H9 (cell line): ENCODE measurements around the gene NCKAP5. TPM values are rescaled to one million over a fixed set of nuclear protein-coding genes. Genes with fewer than 3 reads are reported as not detected.

ENCODE experiments used
- DNase-seq: peaks from one replicate; pipeline ENCODE4 v3.0.0-alpha.2; 2017
- H2AFZ ChIP-seq: one replicate; pipeline ENCODE4 v1.6.1; 2013; ENCODE audit warnings: mild to moderate bottlenecking, low read length, control low read depth, moderate library complexity
- H2AK5ac ChIP-seq: 2 replicates; pipeline ENCODE4 v1.6.1; 2013; ENCODE audit warnings: low read length, control low read depth, mixed read lengths; ENCODE audit not compliant: insufficient read length
- H2BK120ac ChIP-seq: one replicate; pipeline ENCODE4 v1.6.1; 2013; ENCODE audit warnings: low read depth, mild to moderate bottlenecking, low read length, control low read depth, inconsistent platforms; ENCODE audit not compliant: poor library complexity, severe bottlenecking
- H2BK12ac ChIP-seq: 2 replicates; pipeline ENCODE4 v1.6.1; 2013; ENCODE audit warnings: low read length, control low read depth, mixed read lengths, low read depth; ENCODE audit not compliant: insufficient read length
- H2BK15ac ChIP-seq: 2 replicates; pipeline ENCODE4 v1.6.1; 2013; ENCODE audit warnings: low read depth, low read length, control low read depth
- H2BK20ac ChIP-seq: one replicate; pipeline ENCODE4 v1.6.1; 2013; ENCODE audit warnings: low read depth, mild to moderate bottlenecking, low read length, control low read depth, inconsistent platforms; ENCODE audit not compliant: poor library complexity, severe bottlenecking
- H2BK5ac ChIP-seq: 2 replicates; pipeline ENCODE4 v1.6.1; 2013; ENCODE audit warnings: low read length, control low read depth, mixed read lengths; ENCODE audit not compliant: insufficient read length
- H3K14ac ChIP-seq: 2 replicates; pipeline ENCODE4 v1.6.1; 2013; ENCODE audit warnings: low read length, control low read depth; ENCODE audit not compliant: insufficient read depth
- H3K18ac ChIP-seq: 2 replicates; pipeline ENCODE4 v1.6.1; 2013; ENCODE audit warnings: low read depth, mild to moderate bottlenecking, mixed read lengths, low read length, control low read depth; ENCODE audit not compliant: insufficient read length
- H3K23ac ChIP-seq: 2 replicates; pipeline ENCODE4 v1.6.1; 2013; ENCODE audit warnings: low read length, control low read depth, mixed read lengths, low read depth; ENCODE audit not compliant: insufficient read length
- H3K23me2 ChIP-seq: 2 replicates; pipeline ENCODE4 v1.6.1; 2013; ENCODE audit warnings: low read depth, mild to moderate bottlenecking, mixed read lengths, low read length, control low read depth; ENCODE audit not compliant: insufficient read length, poor library complexity, severe bottlenecking
- H3K27ac ChIP-seq: 2 replicates; pipeline ENCODE4 v1.5.1; 2013; ENCODE audit warnings: low read length, control low read depth, mixed read lengths, low read depth; ENCODE audit not compliant: insufficient read length
- H3K27me3 ChIP-seq: 2 replicates; pipeline ENCODE4 v1.6.1; 2013; ENCODE audit warnings: low read length, control low read depth, inconsistent platforms; ENCODE audit not compliant: insufficient read depth
- H3K4ac ChIP-seq: 2 replicates; pipeline ENCODE4 v1.6.1; 2013; ENCODE audit warnings: low read depth, mild to moderate bottlenecking, control low read depth, inconsistent platforms, low read length, moderate library complexity
- H3K4me1 ChIP-seq: 2 replicates; pipeline ENCODE4 v1.6.1; 2013; ENCODE audit warnings: low read length, control low read depth, inconsistent platforms; ENCODE audit not compliant: insufficient read depth
- H3K4me2 ChIP-seq: 2 replicates; pipeline ENCODE4 v1.6.1; 2013; ENCODE audit warnings: low read length, control low read depth, mixed read lengths; ENCODE audit not compliant: insufficient read length, insufficient read depth
- H3K56ac ChIP-seq: 2 replicates; pipeline ENCODE4 v1.6.1; 2013; ENCODE audit warnings: low read depth, mild to moderate bottlenecking, mixed read lengths, low read length, control low read depth; ENCODE audit not compliant: insufficient read length
- H3K79me1 ChIP-seq: 2 replicates; pipeline ENCODE4 v1.6.1; 2013; ENCODE audit warnings: low read depth, mild to moderate bottlenecking, moderate library complexity, low read length, control low read depth, inconsistent platforms; ENCODE audit not compliant: insufficient read depth, poor library complexity, severe bottlenecking
- H3K79me2 ChIP-seq: 2 replicates; pipeline ENCODE4 v1.6.1; 2013; ENCODE audit warnings: low read length, control low read depth, inconsistent platforms; ENCODE audit not compliant: insufficient read depth
- H3K9ac ChIP-seq: 2 replicates; pipeline ENCODE4 v1.6.1; 2013; ENCODE audit warnings: low read length, control low read depth, mixed read lengths; ENCODE audit not compliant: insufficient read length; ENCODE audit errors: extremely low read depth
- H3K9me3 ChIP-seq: one replicate; pipeline ENCODE4 v1.6.1; 2013; ENCODE audit warnings: low read depth, low read length, inconsistent platforms; ENCODE audit not compliant: control insufficient read depth
- H3T11ph ChIP-seq: one replicate; pipeline ENCODE4 v1.6.1; 2013; ENCODE audit warnings: mild to moderate bottlenecking, low read length, control low read depth, inconsistent platforms
- H4K20me1 ChIP-seq: one replicate; pipeline ENCODE4 v1.6.1; 2013; ENCODE audit not compliant: control insufficient read depth, insufficient read length, insufficient read depth
- H4K5ac ChIP-seq: 2 replicates; pipeline ENCODE4 v1.6.1; 2013; ENCODE audit warnings: low read depth, mild to moderate bottlenecking, mixed read lengths, low read length, control low read depth; ENCODE audit not compliant: insufficient read length
- H4K8ac ChIP-seq: replicated peaks from 2 replicates; pipeline ENCODE4 v1.6.1; 2013; ENCODE audit warnings: low read length, control low read depth, mixed read lengths, low read depth; ENCODE audit not compliant: insufficient read length
- H4K91ac ChIP-seq: 2 replicates; pipeline ENCODE4 v1.6.1; 2013; ENCODE audit warnings: low read depth, mild to moderate bottlenecking, moderate library complexity, mixed read lengths, low read length, control low read depth; ENCODE audit not compliant: insufficient read length
- H3K27ac Mint-ChIP-seq, 3 experiments: 2 replicates in 2 of 3; 3 replicates in 1 of 3; pipeline ENCODE4 v1.8.0; 2020 to 2021; ENCODE audit warnings: mixed read lengths in 3 of 3, mild to moderate bottlenecking in 1 of 3, moderate library complexity in 1 of 3
- H3K27me3 Mint-ChIP-seq: 2 replicates; pipeline ENCODE4 v1.8.0; 2021; ENCODE audit warnings: low read depth, mild to moderate bottlenecking, moderate library complexity, mixed read lengths
- H3K36me3 Mint-ChIP-seq, 3 experiments: 2 replicates in 2 of 3; 3 replicates in 1 of 3; pipeline ENCODE4 v1.8.0; 2020 to 2021; ENCODE audit warnings: low read depth in 3 of 3, mixed read lengths in 3 of 3; ENCODE audit not compliant: insufficient read depth in 1 of 3
- H3K4me1 Mint-ChIP-seq, 2 experiments: 2 replicates each; pipeline ENCODE4 v1.8.0; 2020; ENCODE audit warnings: mixed read lengths in 2 of 2
- H3K4me3 Mint-ChIP-seq, 2 experiments: 2 replicates in 1 of 2; 3 replicates in 1 of 2; pipeline ENCODE4 v1.8.0; 2020 to 2021; ENCODE audit warnings: mild to moderate bottlenecking in 2 of 2, mixed read lengths in 2 of 2, moderate library complexity in 1 of 2
- H3K9me3 Mint-ChIP-seq, 2 experiments: 2 replicates in 1 of 2; 3 replicates in 1 of 2; pipeline ENCODE4 v1.8.0; 2020; ENCODE audit warnings: mild to moderate bottlenecking in 2 of 2, mixed read lengths in 2 of 2, moderate library complexity in 1 of 2
- WGBS: extraction: QIAGEN DNeasy Blood & Tissue Kit; methylation state at CpG from one replicate; pipeline ENCODE4 v1.1.7; 2013; ENCODE audit warnings: missing lambda C conversion rate, low lambda C conversion rate, mixed read lengths; ENCODE audit not compliant: insufficient read length; ENCODE audit errors: extremely low coverage; 5-methylcytosine and 5-hydroxymethylcytosine counted together
- total RNA-seq: library from RNA; stranded (reverse); gene quantifications from 2 replicates; pipeline ENCODE4 v1.2.1, GENCODE V29; 2021
- TF ChIP-seq, protein P1 (sequence below): fragments of 200-600 bp; sonication (generic); conservative IDR thresholded peaks from 3 replicates; pipeline ENCODE4 v1.8.0; 2021; ENCODE audit warnings: antibody characterized with exemption, mild to moderate bottlenecking

NCKAP5 gene
- total RNA-seq, 1 experiment from 2014 or later, result 0.26 TPM

DNA sequence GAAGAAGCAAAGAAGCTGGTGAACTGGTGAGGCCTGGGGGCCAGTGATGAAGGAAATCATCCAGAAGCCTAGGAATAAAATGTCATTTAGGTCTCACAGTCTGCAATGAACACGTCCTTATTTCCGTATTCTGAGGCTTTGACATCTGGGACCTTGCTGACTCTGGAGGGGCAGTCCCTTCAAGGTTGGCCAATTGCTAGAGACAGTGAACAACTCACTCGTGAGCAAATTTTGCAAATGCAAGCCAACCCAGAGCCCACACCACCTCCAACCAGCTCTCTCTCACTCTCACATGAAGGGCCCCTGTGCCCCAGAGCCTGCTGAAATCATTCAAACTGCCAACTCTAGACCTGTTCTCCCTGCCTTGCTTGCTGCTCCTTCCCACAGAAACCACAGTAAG is 619.2 kb downstream of the NCKAP5 start:
- H2BK20ac ChIP-seq, result no peak overlapping the region
- Mint-ChIP-seq H3K4me1 (peaks cover 2 to 9% of the 10 kb centered on the region in 2 experiments; a peak in 2 of 4 replicates), H3K4me3 (no peak overlapping the region), H3K36me3 (no peaks in the 10 kb centered on the region), H3K9me3 (no peaks in the 10 kb centered on the region), H3K27me3 (peaks cover 2% of the 10 kb centered on the region), H3K27ac (no peak overlapping the region; a peak in 1 of 7 replicates)
- DNase-seq, result no peak
- no peak overlapping the region for H3K4ac ChIP-seq
- H3K18ac ChIP-seq, result no peak overlapping the region
- no peak overlapping the region for H3K14ac ChIP-seq
- no peak overlapping the region for H3K9ac ChIP-seq
- no peak overlapping the region for H2AFZ ChIP-seq
- H4K5ac ChIP-seq, result no peak overlapping the region
- no peak overlapping the region for H3T11ph ChIP-seq
- TF ChIP-seq, protein P1, sequence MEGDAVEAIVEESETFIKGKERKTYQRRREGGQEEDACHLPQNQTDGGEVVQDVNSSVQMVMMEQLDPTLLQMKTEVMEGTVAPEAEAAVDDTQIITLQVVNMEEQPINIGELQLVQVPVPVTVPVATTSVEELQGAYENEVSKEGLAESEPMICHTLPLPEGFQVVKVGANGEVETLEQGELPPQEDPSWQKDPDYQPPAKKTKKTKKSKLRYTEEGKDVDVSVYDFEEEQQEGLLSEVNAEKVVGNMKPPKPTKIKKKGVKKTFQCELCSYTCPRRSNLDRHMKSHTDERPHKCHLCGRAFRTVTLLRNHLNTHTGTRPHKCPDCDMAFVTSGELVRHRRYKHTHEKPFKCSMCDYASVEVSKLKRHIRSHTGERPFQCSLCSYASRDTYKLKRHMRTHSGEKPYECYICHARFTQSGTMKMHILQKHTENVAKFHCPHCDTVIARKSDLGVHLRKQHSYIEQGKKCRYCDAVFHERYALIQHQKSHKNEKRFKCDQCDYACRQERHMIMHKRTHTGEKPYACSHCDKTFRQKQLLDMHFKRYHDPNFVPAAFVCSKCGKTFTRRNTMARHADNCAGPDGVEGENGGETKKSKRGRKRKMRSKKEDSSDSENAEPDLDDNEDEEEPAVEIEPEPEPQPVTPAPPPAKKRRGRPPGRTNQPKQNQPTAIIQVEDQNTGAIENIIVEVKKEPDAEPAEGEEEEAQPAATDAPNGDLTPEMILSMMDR, result no peak
- no peak overlapping the region for H4K91ac ChIP-seq
- no peaks in the 10 kb centered on the region for H3K79me1 ChIP-seq
- H3K9me3 ChIP-seq, result no peaks in the 10 kb centered on the region
- no peaks in the 10 kb centered on the region for H3K23me2 ChIP-seq
- H2BK120ac ChIP-seq, result no peak overlapping the region
- H2BK15ac ChIP-seq, result no peak overlapping the region
- no peak overlapping the region for H2AK5ac ChIP-seq
- no peaks in the 10 kb centered on the region for H4K20me1 ChIP-seq
- H3K27me3 ChIP-seq, result no peaks in the 10 kb centered on the region
- no peak overlapping the region for H4K8ac ChIP-seq
- no peak overlapping the region for H3K4me2 ChIP-seq
- no peak overlapping the region for H3K56ac ChIP-seq
- no CpG with 5 or more reads among the region's 3 CpGs for WGBS
- H3K79me2 ChIP-seq, result no peaks in the 10 kb centered on the region
- no peak overlapping the region for H3K23ac ChIP-seq
- no peak overlapping the region for H2BK12ac ChIP-seq
- no peaks in the 10 kb centered on the region for H3K4me1 ChIP-seq
- no peak overlapping the region for H2BK5ac ChIP-seq
- no peak overlapping the region for H3K27ac ChIP-seq
